IPS-NIHi11 (cell line): ENCODE measurements around the gene DUOXA2.

ENCODE experiments used
- DNase-seq: peaks from one replicate; pipeline ENCODE4 v3.0.0; 2012; ENCODE audit warnings: mixed read lengths, low spot score

The DUOXA2 gene

DNA sequence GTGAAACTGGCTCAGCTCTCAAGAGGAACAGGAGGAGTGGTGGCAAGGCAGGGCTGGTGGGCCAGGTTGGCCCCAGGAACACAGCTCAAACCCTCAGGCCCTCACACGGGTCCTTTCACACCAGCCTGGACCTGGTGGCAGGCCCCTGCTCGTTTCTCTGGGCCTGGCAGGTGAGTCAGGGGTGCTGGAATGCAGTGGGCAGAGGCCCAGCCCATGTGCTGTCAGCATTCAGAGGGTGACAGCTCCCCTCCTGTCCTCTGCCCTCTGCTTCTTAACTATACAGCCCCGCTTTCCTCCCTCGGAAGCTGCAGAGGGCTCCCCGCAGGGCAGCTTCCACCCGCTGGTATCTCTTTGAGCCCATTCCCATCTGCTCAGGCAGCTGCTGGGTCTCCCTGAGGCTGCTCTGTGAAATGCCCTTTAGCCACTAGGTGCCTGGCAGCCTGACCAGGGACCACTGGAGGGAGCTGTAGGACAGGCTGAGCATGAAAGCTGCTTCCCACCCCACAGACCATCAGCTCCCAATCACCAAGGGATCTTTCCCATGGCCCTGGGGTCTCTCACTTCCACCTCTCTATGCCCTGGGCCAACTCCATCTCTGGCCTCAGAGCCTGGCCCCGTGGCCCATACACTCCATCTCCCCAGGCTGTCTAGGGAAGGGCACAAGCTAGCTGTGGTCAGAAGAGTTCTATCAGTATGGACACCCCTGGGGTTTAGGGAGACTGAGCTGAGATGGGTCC is 48.8 kb downstream of the DUOXA2 start:
- peak; percentile 91 for DNase-seq

DNA sequence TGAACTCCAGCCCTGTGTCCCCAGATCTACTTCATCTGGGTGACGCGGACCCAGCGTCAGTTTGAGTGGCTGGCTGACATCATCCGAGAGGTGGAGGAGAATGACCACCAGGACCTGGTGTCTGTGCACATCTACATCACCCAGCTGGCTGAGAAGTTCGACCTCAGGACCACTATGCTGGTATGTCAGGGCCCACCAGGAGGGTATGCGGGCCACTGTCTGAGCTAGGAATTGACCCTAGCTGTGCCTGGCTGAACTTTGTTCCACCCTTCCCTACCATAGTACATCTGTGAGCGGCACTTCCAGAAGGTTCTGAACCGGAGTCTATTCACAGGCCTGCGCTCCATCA is 49.4 kb downstream of the DUOXA2 start:
- no peak for DNase-seq

DNA sequence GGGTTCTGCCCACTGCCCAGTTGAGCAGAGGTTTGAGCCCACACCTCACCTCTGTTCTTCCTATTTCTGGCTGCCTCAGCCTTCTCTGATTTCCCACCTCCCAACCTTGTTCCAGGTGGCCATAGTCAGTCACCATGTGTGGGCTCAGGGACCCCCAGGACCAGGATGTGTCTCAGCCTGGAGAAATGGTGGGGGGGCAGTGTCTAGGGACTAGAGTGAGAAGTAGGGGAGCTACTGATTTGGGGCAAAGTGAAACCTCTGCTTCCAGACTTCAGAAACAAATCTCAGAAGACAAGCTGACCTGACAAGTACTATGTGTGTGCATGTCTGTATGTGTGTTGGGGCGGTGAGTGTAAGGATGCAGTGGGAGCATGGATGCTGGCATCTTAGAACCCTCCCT is 50.8 kb downstream of the DUOXA2 start:
- DNase-seq: no peak

DNA sequence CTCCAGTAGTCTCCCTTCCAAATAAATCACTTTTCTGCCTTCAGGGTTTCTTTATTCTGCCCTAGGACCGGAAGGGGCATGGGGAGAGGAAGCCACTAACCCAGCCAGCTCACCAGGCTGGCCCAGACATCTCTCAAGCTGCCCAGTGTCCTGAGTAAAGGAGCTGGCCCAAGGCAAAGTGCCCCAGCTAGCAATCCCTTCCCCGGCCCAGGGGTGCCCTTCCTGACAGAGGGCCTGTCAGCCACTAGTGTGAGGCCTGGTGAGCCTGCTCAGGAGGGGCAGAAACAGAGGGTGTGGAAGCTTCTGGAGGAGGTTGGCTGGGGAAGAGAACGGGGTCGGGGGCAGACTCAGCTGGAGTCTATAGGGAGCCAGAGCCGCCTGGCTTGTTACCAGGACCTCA is 51.4 kb downstream of the DUOXA2 start:
- no peak for DNase-seq

DNA sequence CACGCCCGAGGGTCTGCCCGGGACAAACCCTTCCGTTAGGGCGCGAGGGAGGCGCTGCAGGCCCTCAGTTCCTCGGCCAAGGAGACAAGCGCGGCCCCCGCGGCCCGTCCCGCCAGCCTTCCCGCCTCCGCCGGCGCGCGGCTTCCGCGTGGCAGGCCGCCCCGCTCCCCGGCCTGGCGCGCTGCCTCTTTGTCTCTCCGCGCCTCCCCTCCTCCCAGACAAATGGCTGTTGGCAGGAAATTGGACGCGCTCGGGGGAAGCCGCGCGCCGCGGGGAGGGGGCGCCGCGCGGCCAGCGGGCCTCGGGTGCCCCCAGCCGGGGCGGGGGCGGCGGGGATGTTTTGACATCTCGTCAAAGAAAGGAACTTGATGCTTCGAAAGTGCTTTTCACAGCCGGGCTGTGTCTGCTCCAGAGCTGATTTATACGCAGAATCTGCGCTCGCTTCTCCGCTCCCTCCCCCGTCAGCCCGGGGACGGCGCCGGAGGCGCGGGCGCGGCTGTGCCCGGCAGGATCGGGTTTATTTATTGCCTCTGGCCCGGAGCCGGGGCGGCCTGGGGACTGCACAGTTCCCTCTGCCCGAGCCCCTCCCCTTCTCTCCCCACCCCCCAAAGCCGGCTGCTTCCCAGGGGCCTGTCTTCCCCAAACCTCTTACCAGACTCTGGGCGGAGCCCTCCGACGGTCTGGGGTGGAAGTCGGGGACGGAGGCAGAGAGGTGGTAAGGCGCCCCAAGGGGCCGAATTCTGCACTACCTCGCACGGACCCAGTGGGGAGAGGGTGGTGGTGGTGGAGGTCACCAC is 52.9 kb downstream of the DUOXA2 start:
- peak; percentile 85 for DNase-seq

DNA sequence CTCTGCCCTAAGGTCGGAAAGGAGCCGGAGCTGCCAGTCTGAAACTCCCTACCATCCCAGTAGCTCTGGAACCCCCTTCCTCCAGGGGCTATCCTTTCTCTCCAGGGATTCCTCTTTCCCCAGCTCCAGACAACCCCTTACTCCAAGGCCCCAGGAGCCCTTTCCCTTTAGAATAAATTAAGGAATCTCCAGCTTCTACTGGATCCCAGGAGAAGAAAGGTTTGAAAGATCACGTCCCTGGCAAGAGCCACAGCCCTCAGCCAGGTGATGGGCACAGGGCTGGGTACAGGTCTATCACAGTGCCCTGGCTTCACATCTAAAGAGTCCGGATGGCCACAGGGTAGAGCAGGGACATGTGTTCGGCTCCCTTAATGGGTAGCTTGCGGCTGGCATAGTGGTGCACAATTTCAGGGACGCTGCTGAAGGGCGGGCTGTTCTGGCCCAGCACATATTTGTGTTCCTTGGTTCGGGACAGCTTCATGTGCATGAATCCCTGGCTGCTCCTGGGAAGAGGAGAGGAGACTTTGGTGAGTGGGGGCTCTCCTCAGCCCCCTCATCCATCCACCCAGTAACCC is 53.6 kb downstream of the DUOXA2 start:
- no peak for DNase-seq
